ENCODE results near the gene LY6G6F.

Gene LY6G6F

DNA sequence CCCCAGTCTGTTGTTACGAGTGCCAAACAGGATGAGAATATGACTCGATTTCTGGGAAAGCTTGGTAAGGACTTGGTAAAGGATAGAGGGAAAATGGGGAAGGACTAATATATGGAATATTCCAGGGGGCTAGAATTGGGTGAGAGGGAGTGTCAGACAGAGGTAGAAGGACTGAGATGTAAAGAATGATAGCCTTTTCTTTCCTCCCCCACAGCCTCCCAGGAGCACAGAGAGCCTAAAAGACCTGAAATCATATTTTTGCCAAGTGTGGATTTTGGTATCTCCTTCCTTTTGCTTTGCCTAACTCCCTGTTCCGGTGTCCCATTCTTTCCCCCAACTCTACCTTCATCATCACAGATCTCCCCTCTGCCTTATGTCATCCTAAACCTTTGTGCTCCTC is 36.2 kb downstream of the LY6G6F start:
- DNase-seq: no peak

GRCh38 chr6:31744422-31744821 is 37.8 kb downstream of the LY6G6F start:
- no peak for DNase-seq

GRCh38 chr6:31749301-31750036 is 42.8 kb downstream of the LY6G6F start:
- DNase-seq: no peak

DNA sequence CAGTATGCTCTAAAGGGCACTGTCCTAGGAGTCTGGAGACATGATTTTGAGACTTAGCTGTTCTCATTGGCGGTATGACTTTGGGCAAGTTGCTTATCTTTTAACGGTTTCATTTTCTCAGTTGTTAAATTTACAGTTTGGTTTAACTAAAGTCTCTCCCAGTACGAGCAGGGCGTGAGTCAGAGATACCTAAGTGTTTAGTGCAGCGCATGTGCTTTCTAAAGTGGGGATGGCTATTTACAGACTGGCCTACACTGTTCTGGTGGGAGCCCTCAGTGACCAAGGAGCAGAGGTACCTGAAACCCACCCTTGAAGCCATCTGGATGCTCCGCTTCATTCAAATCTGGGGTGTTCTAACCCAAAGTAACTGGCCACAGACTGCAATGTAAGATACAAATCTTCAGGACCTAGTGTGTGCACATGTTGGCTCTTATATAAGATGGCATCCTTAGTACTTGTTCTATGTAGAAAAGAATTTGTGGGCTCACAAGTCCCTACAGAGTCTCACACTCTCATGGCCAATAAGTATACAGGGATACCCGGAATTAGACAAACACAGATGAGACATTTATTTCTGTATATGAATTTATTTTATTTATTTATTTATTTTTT is 43.9 kb downstream of the LY6G6F start:
- no peak for DNase-seq

DNA sequence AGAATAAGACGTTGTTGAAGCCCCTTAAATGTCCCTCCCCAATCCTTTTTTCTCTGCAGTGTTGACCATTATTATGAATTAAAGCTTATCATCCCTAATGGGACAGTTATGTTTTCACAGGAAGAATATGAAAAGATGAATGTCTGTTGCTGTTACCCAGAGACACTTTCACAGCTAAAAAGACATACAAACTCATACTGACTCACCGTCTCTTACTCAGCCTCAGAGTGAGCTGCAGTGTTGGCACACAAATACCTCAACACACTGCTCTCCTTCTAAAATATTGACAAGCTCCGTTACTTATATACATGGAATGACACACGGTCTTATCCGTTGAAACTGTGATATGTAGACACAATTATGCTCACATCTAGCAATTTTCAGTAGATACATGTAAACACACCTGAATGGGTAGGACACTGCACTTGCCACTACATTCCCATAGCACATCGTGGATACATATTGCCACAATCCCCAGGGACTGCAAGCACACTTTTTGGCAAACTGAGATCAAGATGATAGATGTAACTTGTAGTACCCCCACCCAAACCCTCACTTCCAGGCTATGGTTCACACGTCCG is 46.2 kb downstream of the LY6G6F start:
- DNase-seq: no peak

DNA sequence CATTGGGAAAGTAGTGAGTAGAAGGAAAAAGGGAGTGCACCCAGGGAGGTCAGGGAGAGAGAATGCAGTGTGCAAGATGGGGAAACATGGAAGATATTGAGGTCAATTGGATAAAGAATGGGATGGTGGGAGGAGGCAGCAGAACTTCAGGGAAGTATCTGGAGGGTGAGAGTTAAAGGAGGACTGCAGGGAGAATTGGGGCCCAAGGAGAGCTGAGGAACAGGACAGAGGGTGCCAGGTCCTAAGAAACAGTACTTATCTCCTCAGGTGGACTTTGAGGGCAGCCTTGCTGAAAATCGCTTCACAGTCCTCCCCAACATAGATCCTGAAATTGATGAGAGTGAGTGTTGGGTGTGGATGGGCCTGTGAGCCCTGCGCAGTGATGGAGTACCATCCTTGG is 51.6 kb downstream of the LY6G6F start:
- no peak for DNase-seq

Measured in NCI-H1436 (cell line).